HepG2 (cell line): ENCODE measurements around the gene TEX29. TPM values are rescaled to one million over a fixed set of nuclear protein-coding genes. Genes with fewer than 3 reads are reported as not detected.

ENCODE experiments used
- ATAC-seq: fragments of 200-7000 bp; cut with Tn5 transposase; 3 replicates; pipeline ENCODE4 v1.9.1; 2020; ENCODE audit warnings: mild to moderate bottlenecking, moderate library complexity
- BruUV-seq: library from RNA; stranded (reverse); fragments of 400-500 nt; replicated peaks from 2 replicates; lab custom pipeline; 2021; lab: Mats Ljungman, UMichigan
- CTCF ChIA-PET: fragments of 300-600 bp; formaldehyde crosslinking; extraction: SDS; loops from one replicate; lab custom pipeline; 2021; ENCODE audit warnings: low total read pairs, inconsistent platforms, low intra/inter-chr PET ratio; lab: Yijun Ruan, JAX
- POLR2A ChIA-PET: fragments of 350-600 bp; sonication (Branson Sonifier 250); formaldehyde crosslinking; loops from one replicate; lab custom pipeline; 2020; ENCODE audit warnings: antibody characterized with exemption, inconsistent platforms; lab: Yijun Ruan, JAX
- DNase-seq: peaks from one replicate; pipeline ENCODE4 v3.0.0-alpha.2; 2015; ENCODE audit warnings: low spot score
- FAIRE-seq: peaks from 3 replicates; lab custom pipeline; 2011; peaks lifted over from hg19 to GRCh38; lab: Jason Lieb, UNC
- H2AFZ ChIP-seq: one replicate; pipeline ENCODE4 v1.6.1; 2011; ENCODE audit warnings: low read length, inconsistent platforms
- H3K27ac ChIP-seq: fragments of 300-600 bp; 3 replicates; pipeline ENCODE4 v1.8.0; 2011; ENCODE audit warnings: mixed run types, mild to moderate bottlenecking, mixed read lengths, low read length, inconsistent platforms; ENCODE audit not compliant: insufficient read depth; ENCODE audit errors: extremely low read length
- H3K27me3 ChIP-seq, 2 experiments: fragments of 200-600 bp in 1 of 2; 2 replicates in 1 of 2; 3 replicates in 1 of 2; pipeline versions ENCODE4 v1.6.0 to v1.8.0; 2011; ENCODE audit warnings: low read length in 2 of 2, mild to moderate bottlenecking in 2 of 2, moderate library complexity in 2 of 2, inconsistent platforms in 1 of 2; ENCODE audit not compliant: insufficient read depth in 2 of 2, control insufficient read depth in 1 of 2
- H3K36me3 ChIP-seq, 2 experiments: fragments of 200-600 bp in 1 of 2; replicated peaks in 1 of 2; 2 replicates in 1 of 2; 3 replicates in 1 of 2; pipeline versions ENCODE4 v1.5.1 to v1.8.0; 2011; ENCODE audit warnings: low read length in 2 of 2, inconsistent platforms in 1 of 2; ENCODE audit not compliant: insufficient read depth in 2 of 2, control insufficient read depth in 1 of 2
- H3K4me1 ChIP-seq: 2 replicates; pipeline ENCODE4 v1.5.1; 2012; ENCODE audit warnings: low read length, inconsistent platforms; ENCODE audit not compliant: insufficient read depth
- H3K4me2 ChIP-seq: 2 replicates; pipeline ENCODE4 v1.6.0; 2011; ENCODE audit warnings: low read depth, low read length, inconsistent platforms
- H3K4me3 ChIP-seq, 3 experiments: fragments of 200-600 bp in 1 of 3; sonication (generic), shearing (Covaris generic) in 1 of 3; replicated peaks in 1 of 3; 2 replicates each; pipeline ENCODE4 v1.5.1; 2011 to 2016; ENCODE audit warnings: low read length in 3 of 3, inconsistent platforms in 2 of 3, low read depth in 2 of 3, mild to moderate bottlenecking in 2 of 3, control low read depth in 1 of 3, mixed read lengths in 1 of 3; ENCODE audit not compliant: insufficient read depth in 1 of 3
- H3K79me2 ChIP-seq: one replicate; pipeline ENCODE4 v1.6.1; 2011; ENCODE audit warnings: low read length, inconsistent platforms; ENCODE audit not compliant: insufficient read depth
- H3K9ac ChIP-seq: 2 replicates; pipeline ENCODE4 v1.6.0; 2011; ENCODE audit warnings: mild to moderate bottlenecking, low read depth, low read length, inconsistent platforms; ENCODE audit not compliant: insufficient read depth
- H3K9me3 ChIP-seq: 2 replicates; pipeline ENCODE4 v1.5.1; 2012; ENCODE audit warnings: mild to moderate bottlenecking, low read length
- H4K20me1 ChIP-seq: 2 replicates; pipeline ENCODE4 v1.6.0; 2011; ENCODE audit warnings: inconsistent platforms, mild to moderate bottlenecking, low read length, moderate library complexity; ENCODE audit not compliant: insufficient read depth
- ADNP ChIP-seq: sonication (generic); formaldehyde crosslinking; IDR thresholded peaks from 2 replicates; pipeline ENCODE4 v1.4.0; 2020; ENCODE audit warnings: missing genetic modification reagents
- BORCS8-MEF2B ChIP-seq: sonication (generic); formaldehyde crosslinking; IDR thresholded peaks from 2 replicates; pipeline ENCODE4 v1.8.0; 2022; ENCODE audit warnings: mild to moderate bottlenecking, missing genetic modification reagents
- NCOA5 ChIP-seq: sonication (generic); formaldehyde crosslinking; IDR thresholded peaks from 2 replicates; pipeline ENCODE4 v1.4.0; 2020; ENCODE audit warnings: missing genetic modification reagents
- RFX1 ChIP-seq: fragments of 450-650 bp; IDR thresholded peaks from 2 replicates; pipeline ENCODE4 v1.6.1; 2017
- THAP9 ChIP-seq: sonication (generic); formaldehyde crosslinking; IDR thresholded peaks from 2 replicates; pipeline ENCODE4; 2020; ENCODE audit warnings: missing genetic modification reagents, mild to moderate bottlenecking, borderline replicate concordance
- WGBS: methylation state at CpG from one replicate; pipeline ENCODE4 v1.1.6; 2017; ENCODE audit warnings: low lambda C conversion rate; 5-methylcytosine and 5-hydroxymethylcytosine counted together
- in situ Hi-C: cut with HindIII; loops from 2 replicates; pipeline ENCODE4 v1.10.0; 2017; ENCODE audit warnings: low pct_unique_long_range_greater_than_20kb; ENCODE audit not compliant: extremely low pct_ligation_motif_present
- intact Hi-C: fragments of 100-400 bp; cut with micrococcal nuclease; formaldehyde crosslinking; loops from one replicate; pipeline ENCODE4 v1.10.0; 2022; ENCODE audit not compliant: unreplicated experiment
- polyA plus RNA-seq, 8 experiments: library from polyadenylated mRNA; depleted of rRNA in 3 of 8; stranded (reverse) in 7 of 8; unstranded in 1 of 8; fragments of >200 nt; fragmentation: Illumina TruSeq in 4 of 8; extraction: Trizol in 4 of 8; gene quantifications; 2 replicates each; pipeline versions ENCODE4 v1.2.1 to v1.2.3, GENCODE V29; 2011 to 2016; ENCODE audit warnings: low read depth in 4 of 8, missing spikeins in 1 of 8, mixed read lengths in 1 of 8; ENCODE audit not compliant: insufficient read depth in 1 of 8
- total RNA-seq, 5 experiments: library from RNA; depleted of rRNA; stranded (reverse); fragments of >200 nt; fragmentation: Illumina TruSeq; extraction: Trizol; gene quantifications; 2 replicates each; pipeline ENCODE4 v1.2.3, GENCODE V29; 2016; ENCODE audit warnings: low read depth in 1 of 5
- TF ChIP-seq, protein P1 (sequence below): fragments of 450-650 bp; IDR thresholded peaks from 2 replicates; pipeline ENCODE4 v1.6.1; 2016

TEX29 gene
- total and polyA plus RNA-seq, 2 of the 13 experiments (the other 11 are each of a cell fraction or from before 2014, with no cell fraction given) = 0.12 to 0.22 TPM

DNA sequence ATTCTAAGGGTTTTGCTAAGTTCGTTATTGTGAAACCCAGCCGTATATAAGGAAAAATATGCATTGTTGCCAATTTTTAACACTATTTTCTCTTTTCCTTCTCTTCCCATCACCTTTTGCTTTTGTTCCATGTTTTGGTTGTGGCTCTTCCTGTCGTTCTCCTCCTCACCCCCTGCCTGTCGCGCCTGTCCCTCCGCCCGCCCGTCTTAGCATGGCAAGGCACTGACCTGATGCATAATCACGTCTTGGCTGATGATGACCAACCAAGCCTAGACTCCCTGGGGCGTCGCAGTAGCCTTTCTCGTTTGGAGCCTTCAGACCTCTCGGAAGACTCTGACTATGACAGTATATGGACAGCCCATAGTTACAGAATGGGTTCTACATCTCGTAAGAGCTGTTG lies 28.5 kb upstream of the TEX29 start:
- no peaks in the 10 kb centered on the region for H3K4me1 ChIP-seq
- no peak overlapping the region for H2AFZ ChIP-seq
- TF ChIP-seq ADNP (no peak), BORCS8-MEF2B (no peak), THAP9 (CRISPR knock-in tag) (no peak), NCOA5 (no peak), RFX1 (no peak)
- TF ChIP-seq, protein P1, sequence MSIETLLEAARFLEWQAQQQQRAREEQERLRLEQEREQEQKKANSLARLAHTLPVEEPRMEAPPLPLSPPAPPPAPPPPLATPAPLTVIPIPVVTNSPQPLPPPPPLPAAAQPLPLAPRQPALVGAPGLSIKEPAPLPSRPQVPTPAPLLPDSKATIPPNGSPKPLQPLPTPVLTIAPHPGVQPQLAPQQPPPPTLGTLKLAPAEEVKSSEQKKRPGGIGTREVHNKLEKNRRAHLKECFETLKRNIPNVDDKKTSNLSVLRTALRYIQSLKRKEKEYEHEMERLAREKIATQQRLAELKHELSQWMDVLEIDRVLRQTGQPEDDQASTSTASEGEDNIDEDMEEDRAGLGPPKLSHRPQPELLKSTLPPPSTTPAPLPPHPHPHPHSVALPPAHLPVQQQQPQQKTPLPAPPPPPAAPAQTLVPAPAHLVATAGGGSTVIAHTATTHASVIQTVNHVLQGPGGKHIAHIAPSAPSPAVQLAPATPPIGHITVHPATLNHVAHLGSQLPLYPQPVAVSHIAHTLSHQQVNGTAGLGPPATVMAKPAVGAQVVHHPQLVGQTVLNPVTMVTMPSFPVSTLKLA = no peak
- DNase-seq (no peak), ATAC-seq (no peak), FAIRE-seq (no peak)
- no peaks in the 10 kb centered on the region for H3K27me3 ChIP-seq
- H3K27ac ChIP-seq = no peak overlapping the region
- in situ Hi-C loops = no loop called here
- H3K4me2 ChIP-seq = no peak overlapping the region
- H3K4me3 ChIP-seq = no peak overlapping the region
- H3K79me2 ChIP-seq = no peaks in the 10 kb centered on the region
- intact Hi-C loops = no loop called here
- H3K36me3 ChIP-seq = peaks cover 16 to 64% of the 10 kb centered on the region in 2 experiments; a peak in 4 of 5 replicates
- CTCF ChIA-PET = no interaction called here
- H3K9me3 ChIP-seq = no peaks in the 10 kb centered on the region
- BruUV-seq = no TSS peak
- no peak overlapping the region for H3K9ac ChIP-seq
- H4K20me1 ChIP-seq = no peaks in the 10 kb centered on the region
- POLR2A ChIA-PET = no interaction called here
- 98% methylated on average over 14 of the region's 14 CpGs for WGBS
